ENCODE measurements around the gene CSF1. TPM values are rescaled to one million over a fixed set of nuclear protein-coding genes. Genes with fewer than 3 reads are reported as not detected.

Gene CSF1
- polyA plus RNA-seq, 1 of the 3 experiments (the other 2 are of a cell fraction), result 31.9 TPM

DNA sequence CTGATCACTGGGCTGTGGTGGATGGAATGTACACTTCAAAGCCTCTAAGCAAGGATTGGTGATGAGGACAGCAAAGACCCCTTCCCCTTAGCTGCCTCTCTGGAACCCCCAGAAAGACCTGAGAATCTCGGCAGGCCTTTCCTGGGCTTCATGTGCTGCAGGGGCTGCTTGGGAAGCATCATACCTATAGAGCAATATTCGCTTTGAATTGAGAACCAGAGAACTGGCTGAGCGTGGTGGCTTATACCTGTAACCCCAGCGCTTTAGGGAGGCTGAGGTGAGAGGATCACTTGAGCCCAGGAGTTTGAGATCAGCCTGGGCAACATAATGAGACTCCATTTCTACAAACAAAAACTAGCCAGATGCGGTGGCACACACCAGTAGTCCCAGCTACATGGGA, 22.0 kb downstream of the CSF1 start:
- Histone ChIP-seq H3K9me2 (no peaks in the 10 kb centered on the region), H3K4me2 (no peak overlapping the region), H3K9ac (no peak overlapping the region), H3K4me3 (ENCODE audit: low read depth in 2 of 2, low read length in 1 of 2) (no peak overlapping the region), H3F3A (replicated peaks; ENCODE audit: insufficient read depth) (peaks cover 2% of the 10 kb centered on the region), H3K79me2 (ENCODE audit: insufficient read depth) (no peaks in the 10 kb centered on the region), H3K27me3 (ENCODE audit: insufficient read depth) (no peaks in the 10 kb centered on the region), H2AFZ (ENCODE audit: low read depth) (no peak overlapping the region), H3K9me3 (peaks cover 4% of the 10 kb centered on the region), H4K20me1 (ENCODE audit: insufficient read depth) (no peaks in the 10 kb centered on the region), H3K27ac (ENCODE audit: low read depth in 2 of 2, low read length in 1 of 2) (no peak overlapping the region), H3K36me3 (replicated peaks in 1 of 2; ENCODE audit: control insufficient read depth in 1 of 2, insufficient read depth in 2 of 2, low read length in 1 of 2) (peaks cover 0 to 11% of the 10 kb centered on the region in 2 experiments), H3K4me1 (ENCODE audit: control insufficient read depth in 1 of 2, insufficient read depth in 2 of 2, low read depth in 1 of 2, low read length in 1 of 2) (peaks cover 0 to 36% of the 10 kb centered on the region in 2 experiments; a peak in 2 of 4 replicates)
- ChIA-PET POLR2A (no interaction called here), CTCF (interaction anchor here (0.7 to 3.0 kb wide), 3 partner anchors 52 to 156 kb away, joined by 3 to 17 read pairs (median 3); partner anchors contain the start of gene AHCYL1)
- no peak for TF ChIP-seq MEF2A (IDR thresholded peaks at IDR 0.05; ENCODE audit: borderline replicate concordance, low read depth)
- no peak for TF ChIP-seq TAF1 (IDR thresholded peaks at IDR 0.05; ENCODE audit: borderline replicate concordance, low read depth, low read length)
- no peak for TF ChIP-seq SMC3 (IDR thresholded peaks at IDR 0.05; ENCODE audit: low read depth, low read length)
- TF ChIP-seq, protein P1, sequence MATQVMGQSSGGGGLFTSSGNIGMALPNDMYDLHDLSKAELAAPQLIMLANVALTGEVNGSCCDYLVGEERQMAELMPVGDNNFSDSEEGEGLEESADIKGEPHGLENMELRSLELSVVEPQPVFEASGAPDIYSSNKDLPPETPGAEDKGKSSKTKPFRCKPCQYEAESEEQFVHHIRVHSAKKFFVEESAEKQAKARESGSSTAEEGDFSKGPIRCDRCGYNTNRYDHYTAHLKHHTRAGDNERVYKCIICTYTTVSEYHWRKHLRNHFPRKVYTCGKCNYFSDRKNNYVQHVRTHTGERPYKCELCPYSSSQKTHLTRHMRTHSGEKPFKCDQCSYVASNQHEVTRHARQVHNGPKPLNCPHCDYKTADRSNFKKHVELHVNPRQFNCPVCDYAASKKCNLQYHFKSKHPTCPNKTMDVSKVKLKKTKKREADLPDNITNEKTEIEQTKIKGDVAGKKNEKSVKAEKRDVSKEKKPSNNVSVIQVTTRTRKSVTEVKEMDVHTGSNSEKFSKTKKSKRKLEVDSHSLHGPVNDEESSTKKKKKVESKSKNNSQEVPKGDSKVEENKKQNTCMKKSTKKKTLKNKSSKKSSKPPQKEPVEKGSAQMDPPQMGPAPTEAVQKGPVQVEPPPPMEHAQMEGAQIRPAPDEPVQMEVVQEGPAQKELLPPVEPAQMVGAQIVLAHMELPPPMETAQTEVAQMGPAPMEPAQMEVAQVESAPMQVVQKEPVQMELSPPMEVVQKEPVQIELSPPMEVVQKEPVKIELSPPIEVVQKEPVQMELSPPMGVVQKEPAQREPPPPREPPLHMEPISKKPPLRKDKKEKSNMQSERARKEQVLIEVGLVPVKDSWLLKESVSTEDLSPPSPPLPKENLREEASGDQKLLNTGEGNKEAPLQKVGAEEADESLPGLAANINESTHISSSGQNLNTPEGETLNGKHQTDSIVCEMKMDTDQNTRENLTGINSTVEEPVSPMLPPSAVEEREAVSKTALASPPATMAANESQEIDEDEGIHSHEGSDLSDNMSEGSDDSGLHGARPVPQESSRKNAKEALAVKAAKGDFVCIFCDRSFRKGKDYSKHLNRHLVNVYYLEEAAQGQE (IDR thresholded peaks at IDR 0.05; ENCODE audit: low read depth, low read length), result no peak
- TF ChIP-seq TEAD4 (IDR thresholded peaks at IDR 0.05; ENCODE audit: borderline replicate concordance, insufficient read depth), result no peak
- TF ChIP-seq FOSL2 (IDR thresholded peaks at IDR 0.05; ENCODE audit: borderline replicate concordance, low read depth), result no peak
- TF ChIP-seq, protein P2, sequence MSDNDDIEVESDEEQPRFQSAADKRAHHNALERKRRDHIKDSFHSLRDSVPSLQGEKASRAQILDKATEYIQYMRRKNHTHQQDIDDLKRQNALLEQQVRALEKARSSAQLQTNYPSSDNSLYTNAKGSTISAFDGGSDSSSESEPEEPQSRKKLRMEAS (IDR thresholded peaks at IDR 0.05; ENCODE audit: low read depth), result no peak
- TF ChIP-seq EZH2phosphoT487 (IDR thresholded peaks at IDR 0.05; ENCODE audit: borderline replicate concordance, low read depth), result no peak
- TF ChIP-seq ELF1 (IDR thresholded peaks at IDR 0.05), result no peak
- TF ChIP-seq POLR2AphosphoS5 (IDR thresholded peaks at IDR 0.05; ENCODE audit: low read depth, low read length), result no peak
- TF ChIP-seq, protein P3, sequence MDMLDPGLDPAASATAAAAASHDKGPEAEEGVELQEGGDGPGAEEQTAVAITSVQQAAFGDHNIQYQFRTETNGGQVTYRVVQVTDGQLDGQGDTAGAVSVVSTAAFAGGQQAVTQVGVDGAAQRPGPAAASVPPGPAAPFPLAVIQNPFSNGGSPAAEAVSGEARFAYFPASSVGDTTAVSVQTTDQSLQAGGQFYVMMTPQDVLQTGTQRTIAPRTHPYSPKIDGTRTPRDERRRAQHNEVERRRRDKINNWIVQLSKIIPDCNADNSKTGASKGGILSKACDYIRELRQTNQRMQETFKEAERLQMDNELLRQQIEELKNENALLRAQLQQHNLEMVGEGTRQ (IDR thresholded peaks at IDR 0.05; ENCODE audit: borderline replicate concordance, low read depth, low read length), result no peak
- TF ChIP-seq EP300 (IDR thresholded peaks at IDR 0.05; ENCODE audit: borderline replicate concordance in 1 of 2, low read depth in 1 of 2, low read length in 1 of 2), result no peak
- TF ChIP-seq YY1 (IDR thresholded peaks at IDR 0.05; ENCODE audit: low read depth), result no peak
- no peak for TF ChIP-seq NFIC (IDR thresholded peaks at IDR 0.05; ENCODE audit: borderline replicate concordance)
- TF ChIP-seq RCOR1 (IDR thresholded peaks at IDR 0.05; ENCODE audit: low read length), result no peak
- TF ChIP-seq SIN3A (IDR thresholded peaks at IDR 0.05; ENCODE audit: borderline replicate concordance, low read depth, low read length), result no peak
- no peak for TF ChIP-seq RFX5 (IDR thresholded peaks at IDR 0.05; ENCODE audit: low read length)
- TF ChIP-seq, protein P4, sequence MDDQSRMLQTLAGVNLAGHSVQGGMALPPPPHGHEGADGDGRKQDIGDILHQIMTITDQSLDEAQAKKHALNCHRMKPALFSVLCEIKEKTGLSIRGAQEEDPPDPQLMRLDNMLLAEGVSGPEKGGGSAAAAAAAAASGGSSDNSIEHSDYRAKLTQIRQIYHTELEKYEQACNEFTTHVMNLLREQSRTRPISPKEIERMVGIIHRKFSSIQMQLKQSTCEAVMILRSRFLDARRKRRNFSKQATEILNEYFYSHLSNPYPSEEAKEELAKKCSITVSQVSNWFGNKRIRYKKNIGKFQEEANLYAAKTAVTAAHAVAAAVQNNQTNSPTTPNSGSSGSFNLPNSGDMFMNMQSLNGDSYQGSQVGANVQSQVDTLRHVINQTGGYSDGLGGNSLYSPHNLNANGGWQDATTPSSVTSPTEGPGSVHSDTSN (IDR thresholded peaks at IDR 0.05), result no peak
- TF ChIP-seq, protein P5, sequence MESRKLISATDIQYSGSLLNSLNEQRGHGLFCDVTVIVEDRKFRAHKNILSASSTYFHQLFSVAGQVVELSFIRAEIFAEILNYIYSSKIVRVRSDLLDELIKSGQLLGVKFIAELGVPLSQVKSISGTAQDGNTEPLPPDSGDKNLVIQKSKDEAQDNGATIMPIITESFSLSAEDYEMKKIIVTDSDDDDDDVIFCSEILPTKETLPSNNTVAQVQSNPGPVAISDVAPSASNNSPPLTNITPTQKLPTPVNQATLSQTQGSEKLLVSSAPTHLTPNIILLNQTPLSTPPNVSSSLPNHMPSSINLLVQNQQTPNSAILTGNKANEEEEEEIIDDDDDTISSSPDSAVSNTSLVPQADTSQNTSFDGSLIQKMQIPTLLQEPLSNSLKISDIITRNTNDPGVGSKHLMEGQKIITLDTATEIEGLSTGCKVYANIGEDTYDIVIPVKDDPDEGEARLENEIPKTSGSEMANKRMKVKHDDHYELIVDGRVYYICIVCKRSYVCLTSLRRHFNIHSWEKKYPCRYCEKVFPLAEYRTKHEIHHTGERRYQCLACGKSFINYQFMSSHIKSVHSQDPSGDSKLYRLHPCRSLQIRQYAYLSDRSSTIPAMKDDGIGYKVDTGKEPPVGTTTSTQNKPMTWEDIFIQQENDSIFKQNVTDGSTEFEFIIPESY (IDR thresholded peaks at IDR 0.05; ENCODE audit: borderline replicate concordance, low read depth), result no peak
- TF ChIP-seq RAD21 (IDR thresholded peaks at IDR 0.05; ENCODE audit: low read length), result no peak
- DNase-seq, result no peak
- 93% methylated on average over 5 of the region's 5 CpGs for WGBS (ENCODE audit: low lambda C conversion rate)

Measured in SK-N-SH (cell line).